GM12878 (cell line): ENCODE results near the gene MR1. TPM values are rescaled to one million over a fixed set of nuclear protein-coding genes. Genes with fewer than 3 reads are reported as not detected.

Source experiments
- ATAC-seq: fragments of 200-7000 bp; cut with Tn5 transposase; 3 replicates; pipeline ENCODE4 v1.9.1; 2020; ENCODE audit warnings: mild to moderate bottlenecking, moderate library complexity
- BruUV-seq: library from RNA; stranded (reverse); fragments of 400-500 nt; replicated peaks from 2 replicates; lab custom pipeline; 2021; lab: Mats Ljungman, UMichigan
- CTCF ChIA-PET: fragments of 300-600 bp; sonication (Branson Sonifier 250); formaldehyde crosslinking; extraction: SDS; loops from one replicate; lab custom pipeline; 2021; ENCODE audit warnings: inconsistent platforms; lab: Yijun Ruan, JAX
- POLR2A ChIA-PET: fragments of 350-600 bp; formaldehyde crosslinking; extraction: SDS; loops from one replicate; lab custom pipeline; 2021; ENCODE audit warnings: inconsistent platforms; lab: Charles Lee
- RAD21 ChIA-PET: fragments of 300-600 bp; sonication (Branson Sonifier 250); formaldehyde crosslinking; loops from one replicate; lab custom pipeline; 2023; ENCODE audit warnings: antibody characterized with exemption; ENCODE audit not compliant: unreplicated experiment; lab: Charles Lee
- SMC1A ChIA-PET: fragments of 300-600 bp; sonication (Branson Sonifier 250); formaldehyde crosslinking; loops from one replicate; lab custom pipeline; 2023; ENCODE audit not compliant: unreplicated experiment, uncharacterized antibody; lab: Charles Lee
- DNase-seq: peaks from one replicate; pipeline ENCODE4 v3.0.0-alpha.2; 2011; ENCODE audit warnings: low read depth, low spot score
- FAIRE-seq: peaks from 3 replicates; lab custom pipeline; 2011; peaks lifted over from hg19 to GRCh38; lab: Jason Lieb, UNC
- H2AFZ ChIP-seq: 2 replicates; pipeline ENCODE4 v1.6.0; 2011; ENCODE audit warnings: low read depth, low read length, control low read depth; ENCODE audit not compliant: control insufficient read depth
- H3K27ac ChIP-seq: 2 replicates; pipeline ENCODE4 v1.5.1; 2011; ENCODE audit warnings: control low read depth; ENCODE audit not compliant: control insufficient read depth, insufficient read depth
- H3K27me3 ChIP-seq, 2 experiments: replicated peaks in 1 of 2; 2 replicates each; pipeline versions ENCODE4 v1.6.0 to v1.6.1; 2011; ENCODE audit warnings: low read length in 1 of 2; ENCODE audit not compliant: control insufficient read depth in 2 of 2, insufficient read depth in 2 of 2
- H3K36me3 ChIP-seq, 2 experiments: 2 replicates each; pipeline ENCODE4 v1.5.1; 2011; ENCODE audit warnings: low read length in 1 of 2; ENCODE audit not compliant: control insufficient read depth in 2 of 2, insufficient read depth in 2 of 2
- H3K4me1 ChIP-seq: 2 replicates; pipeline ENCODE4 v1.6.1; 2011; ENCODE audit warnings: mild to moderate bottlenecking, low read length, moderate library complexity, mixed read lengths; ENCODE audit not compliant: control insufficient read depth, insufficient read depth
- H3K4me2 ChIP-seq: 2 replicates; pipeline ENCODE4 v1.6.0; 2011; ENCODE audit warnings: control low read depth; ENCODE audit not compliant: control insufficient read depth, insufficient read depth
- H3K4me3 ChIP-seq: fragments of 200-600 bp; sonication (generic); 2 replicates; pipeline ENCODE4 v1.5.1; 2016
- H3K79me2 ChIP-seq: 2 replicates; pipeline ENCODE4 v1.6.0; 2011; ENCODE audit warnings: low read length; ENCODE audit not compliant: control insufficient read depth, insufficient read depth
- H3K9ac ChIP-seq: 2 replicates; pipeline ENCODE4 v1.8.0; 2011; ENCODE audit warnings: low read length, control low read depth, mixed read lengths; ENCODE audit not compliant: control insufficient read depth, insufficient read depth
- H3K9me3 ChIP-seq: replicated peaks from 3 replicates; pipeline ENCODE4 v1.5.1; 2011; ENCODE audit warnings: mild to moderate bottlenecking, low read length; ENCODE audit not compliant: control insufficient read depth, insufficient read depth
- H4K20me1 ChIP-seq: 2 replicates; pipeline ENCODE4 v1.6.0; 2011; ENCODE audit not compliant: control insufficient read depth, insufficient read depth
- EED ChIP-seq: sonication (generic); IDR thresholded peaks from 2 replicates; pipeline ENCODE4 v1.6.1; 2016; ENCODE audit warnings: antibody characterized with exemption, low read depth
- FOS ChIP-seq: IDR thresholded peaks from 3 replicates; pipeline ENCODE4 v1.6.1; 2011; ENCODE audit warnings: borderline replicate concordance; ENCODE audit not compliant: insufficient read length; ENCODE audit errors: extremely low read depth
- JUNB ChIP-seq: IDR thresholded peaks from 2 replicates; pipeline ENCODE4 v1.6.1; 2016; ENCODE audit warnings: antibody characterized with exemption, mild to moderate bottlenecking
- KLF5 ChIP-seq: fragments of 450-650 bp; IDR thresholded peaks from 2 replicates; pipeline ENCODE4 v1.6.1; 2014; ENCODE audit warnings: mild to moderate bottlenecking; ENCODE audit not compliant: partially characterized antibody
- NRF1 ChIP-seq: conservative IDR thresholded peaks from 2 replicates; pipeline ENCODE4 v1.6.1; 2011; ENCODE audit warnings: mild to moderate bottlenecking, low read depth, low read length, improper control_type of control experiment
- PML ChIP-seq: IDR thresholded peaks from 2 replicates; pipeline ENCODE4 v1.6.1; 2012; ENCODE audit warnings: low read length, inconsistent platforms
- SMAD5 ChIP-seq: IDR thresholded peaks from 2 replicates; pipeline ENCODE4 v1.6.1; 2016; ENCODE audit warnings: antibody characterized with exemption, low read depth
- SPI1 ChIP-seq: IDR thresholded peaks from 2 replicates; pipeline ENCODE4 v1.6.1; 2011; ENCODE audit warnings: low read depth, mild to moderate bottlenecking, low read length, moderate library complexity, borderline replicate concordance; ENCODE audit not compliant: insufficient read depth
- SRF ChIP-seq, 2 experiments: IDR thresholded peaks; 2 replicates each; pipeline ENCODE4 v1.6.1; 2011; ENCODE audit warnings: low read depth in 2 of 2, low read length in 2 of 2, mild to moderate bottlenecking in 1 of 2, moderate library complexity in 1 of 2
- YY1 ChIP-seq: IDR thresholded peaks from 2 replicates; pipeline ENCODE4 v1.6.1; 2011; ENCODE audit warnings: low read depth, mild to moderate bottlenecking, low read length
- ZNF24 ChIP-seq: fragments of 450-650 bp; IDR thresholded peaks from 2 replicates; pipeline ENCODE4 v1.6.1; 2017; ENCODE audit warnings: antibody characterized with exemption, mild to moderate bottlenecking
- whole genome bisulfite sequencing: methylation state at CpG from one replicate; pipeline ENCODE4 v1.1.6; 2016; ENCODE audit warnings: low lambda C conversion rate; ENCODE audit not compliant: insufficient replicate concordance, insufficient coverage; ENCODE audit errors: missing lambda C conversion rate; 5-methylcytosine and 5-hydroxymethylcytosine counted together
- in situ Hi-C: fragments of 300-500 bp; cut with MboI; formaldehyde crosslinking; loops from 9 replicates; pipeline ENCODE4 v1.14.3; 2018; ENCODE audit warnings: mixed read lengths
- intact Hi-C: fragments of 100-400 bp; cut with micrococcal nuclease; formaldehyde crosslinking; loops from one replicate; pipeline ENCODE4 v1.14.2; 2022; ENCODE audit not compliant: unreplicated experiment
- polyA plus RNA-seq, 11 experiments: library from polyadenylated mRNA; depleted of rRNA in 4 of 11; unstranded in 6 of 11; stranded (reverse) in 5 of 11; fragments of >200 nt; fragmentation: Nextera tagmentation in 4 of 11; fragmentation: Illumina TruSeq in 1 of 11; extraction: Ambion mirVana in 4 of 11; extraction: Trizol in 1 of 11; gene quantifications; 1 replicate in 1 of 11; 2 replicates in 10 of 11; pipeline versions ENCODE4 v1.2.1 to v1.2.3, GENCODE V29; 2011 to 2016; ENCODE audit warnings: inconsistent platforms in 2 of 11, missing spikeins in 2 of 11, low read depth in 1 of 11
- total RNA-seq, 4 experiments: library from RNA; depleted of rRNA in 3 of 4; stranded (reverse); fragments of >200 nt in 3 of 4; fragmentation: Illumina TruSeq in 1 of 4; extraction: Trizol in 1 of 4; gene quantifications; 2 replicates each; pipeline versions ENCODE4 v1.2.1 to v1.2.3, GENCODE V29; 2013 to 2021
- TF ChIP-seq, protein P1 (sequence below): fragments of 450-650 bp; IDR thresholded peaks from 2 replicates; pipeline ENCODE4 v1.6.1; 2018; ENCODE audit warnings: mild to moderate bottlenecking, low read depth, moderate library complexity; ENCODE audit not compliant: partially characterized antibody
- TF ChIP-seq, protein P2 (sequence below): fragments of 450-650 bp; IDR thresholded peaks from 2 replicates; pipeline ENCODE4 v1.6.1; 2018; ENCODE audit warnings: borderline replicate concordance, mild to moderate bottlenecking; ENCODE audit not compliant: partially characterized antibody
- TF ChIP-seq, protein P3 (sequence below): fragments of 450-650 bp; IDR thresholded peaks from 2 replicates; pipeline ENCODE4 v1.6.1; 2017; ENCODE audit warnings: low read depth, mild to moderate bottlenecking, moderate library complexity

The MR1 gene
- total and polyA plus RNA-seq, 10 of the 15 experiments (the other 5 are each of a cell fraction or from before 2014, with no cell fraction given): 24.7 to 65.9 (median 30.9) TPM

DNA sequence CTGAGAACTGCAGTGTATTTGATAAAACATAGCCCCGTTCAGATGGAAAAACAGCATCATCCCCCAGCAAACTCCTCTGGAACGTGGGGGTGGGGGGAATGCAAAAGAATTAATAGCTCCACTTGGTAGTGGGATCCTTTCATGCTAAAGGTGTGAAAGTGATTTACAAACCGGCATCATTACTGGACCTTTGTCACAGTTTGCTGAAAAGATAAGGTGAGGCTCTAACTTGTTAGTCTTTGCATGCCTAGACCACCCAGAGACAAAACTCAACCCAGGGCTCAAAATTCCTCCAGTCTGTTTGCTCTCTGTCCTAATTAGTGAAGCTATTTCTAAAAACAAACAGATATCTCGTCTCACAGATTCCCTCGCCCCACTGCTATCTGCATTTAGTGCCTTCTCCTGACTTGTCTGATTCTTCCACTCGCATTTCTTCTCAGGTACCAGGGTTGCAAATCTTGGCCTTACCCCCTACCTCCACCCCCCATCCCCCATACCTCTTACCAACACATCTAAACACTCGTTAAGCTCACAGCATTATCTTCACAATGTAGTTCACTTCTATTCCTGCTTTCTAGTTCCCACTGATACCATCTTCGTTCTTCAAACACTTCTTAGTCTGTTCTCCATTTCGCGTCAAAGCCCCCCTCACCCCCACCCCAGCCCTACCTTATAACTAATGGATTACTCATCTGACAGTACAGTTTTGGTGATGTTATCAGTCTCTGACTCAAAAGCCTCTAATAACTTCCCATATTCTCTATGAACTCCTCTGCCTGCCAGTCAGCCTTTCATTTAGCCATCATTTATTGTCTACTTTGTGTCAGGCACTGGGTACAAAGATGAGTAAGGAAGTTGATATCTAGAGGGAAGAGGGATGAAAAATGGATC lies 66.5 kb downstream of the MR1 start:
- DNase-seq (no peak), FAIRE-seq (no peak), ATAC-seq (peak; percentile 30)
- Histone ChIP-seq H3K4me1 (peaks cover 86% of the 10 kb centered on the region), H3K27me3 (no peaks in the 10 kb centered on the region), H3K9me3 (no peaks in the 10 kb centered on the region), H3K27ac (peak overlapping the region; percentile 89), H4K20me1 (no peaks in the 10 kb centered on the region), H3K79me2 (peaks cover 5% of the 10 kb centered on the region), H3K4me2 (peak overlapping the region; percentile 95), H3K4me3 (peak overlapping the region; percentile 18), H2AFZ (peak overlapping the region; percentile 3; the same call in 1 of the 2 replicates), H3K9ac (peak overlapping the region; percentile 69), H3K36me3 (no peaks in the 10 kb centered on the region; a peak in 1 of 4 replicates)
- 35% methylated on average over 10 of the region's 10 CpGs for WGBS
- TSS peak; percentile 50 for BruUV-seq
- CTCF ChIA-PET: interaction anchor here (1.0 to 38.4 kb wide), 5 partner anchors 9 to 62 kb away, joined by 3 to 1067 read pairs (median 8); no protein-coding TSS in a partner anchor
- in situ Hi-C loops (no loop called here), intact Hi-C loops (loop anchor here (1.0 kb wide), 1 partner anchor 34 kb away; no protein-coding TSS in a partner anchor)
- RAD21 ChIA-PET: interaction anchor here (0.7 to 26.9 kb wide), 7 partner anchors 9 to 60 kb away, joined by 3 to 966 read pairs (median 5); no protein-coding TSS in a partner anchor
- SMC1A ChIA-PET: interaction anchor here (0.6 to 39.2 kb wide), 6 partner anchors 8 to 462 kb away, joined by 3 to 1399 read pairs (median 14); no protein-coding TSS in a partner anchor
- POLR2A ChIA-PET: interaction anchor here (0.5 to 16.3 kb wide), 7 partner anchors 11 to 329 kb away, joined by 3 to 256 read pairs (median 13); partner anchors contain the start of gene IER5
- TF ChIP-seq FOS (no peak), SMAD5 (no peak), ZNF24 (no peak), NRF1 (no peak), YY1 (no peak), EED (peak; percentile 63), PML (peak; percentile 30; the same call in 1 of the 2 replicates), JUNB (peak; percentile 78), SPI1 (no peak), KLF5 (no peak), SRF (IDR thresholded peaks at IDR 0.05; ENCODE audit: low read depth in 2 of 2, low read length in 2 of 2) (no peak)
- TF ChIP-seq, protein P1, sequence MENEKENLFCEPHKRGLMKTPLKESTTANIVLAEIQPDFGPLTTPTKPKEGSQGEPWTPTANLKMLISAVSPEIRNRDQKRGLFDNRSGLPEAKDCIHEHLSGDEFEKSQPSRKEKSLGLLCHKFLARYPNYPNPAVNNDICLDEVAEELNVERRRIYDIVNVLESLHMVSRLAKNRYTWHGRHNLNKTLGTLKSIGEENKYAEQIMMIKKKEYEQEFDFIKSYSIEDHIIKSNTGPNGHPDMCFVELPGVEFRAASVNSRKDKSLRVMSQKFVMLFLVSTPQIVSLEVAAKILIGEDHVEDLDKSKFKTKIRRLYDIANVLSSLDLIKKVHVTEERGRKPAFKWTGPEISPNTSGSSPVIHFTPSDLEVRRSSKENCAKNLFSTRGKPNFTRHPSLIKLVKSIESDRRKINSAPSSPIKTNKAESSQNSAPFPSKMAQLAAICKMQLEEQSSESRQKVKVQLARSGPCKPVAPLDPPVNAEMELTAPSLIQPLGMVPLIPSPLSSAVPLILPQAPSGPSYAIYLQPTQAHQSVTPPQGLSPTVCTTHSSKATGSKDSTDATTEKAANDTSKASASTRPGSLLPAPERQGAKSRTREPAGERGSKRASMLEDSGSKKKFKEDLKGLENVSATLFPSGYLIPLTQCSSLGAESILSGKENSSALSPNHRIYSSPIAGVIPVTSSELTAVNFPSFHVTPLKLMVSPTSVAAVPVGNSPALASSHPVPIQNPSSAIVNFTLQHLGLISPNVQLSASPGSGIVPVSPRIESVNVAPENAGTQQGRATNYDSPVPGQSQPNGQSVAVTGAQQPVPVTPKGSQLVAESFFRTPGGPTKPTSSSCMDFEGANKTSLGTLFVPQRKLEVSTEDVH: no peak
- TF ChIP-seq, protein P2, sequence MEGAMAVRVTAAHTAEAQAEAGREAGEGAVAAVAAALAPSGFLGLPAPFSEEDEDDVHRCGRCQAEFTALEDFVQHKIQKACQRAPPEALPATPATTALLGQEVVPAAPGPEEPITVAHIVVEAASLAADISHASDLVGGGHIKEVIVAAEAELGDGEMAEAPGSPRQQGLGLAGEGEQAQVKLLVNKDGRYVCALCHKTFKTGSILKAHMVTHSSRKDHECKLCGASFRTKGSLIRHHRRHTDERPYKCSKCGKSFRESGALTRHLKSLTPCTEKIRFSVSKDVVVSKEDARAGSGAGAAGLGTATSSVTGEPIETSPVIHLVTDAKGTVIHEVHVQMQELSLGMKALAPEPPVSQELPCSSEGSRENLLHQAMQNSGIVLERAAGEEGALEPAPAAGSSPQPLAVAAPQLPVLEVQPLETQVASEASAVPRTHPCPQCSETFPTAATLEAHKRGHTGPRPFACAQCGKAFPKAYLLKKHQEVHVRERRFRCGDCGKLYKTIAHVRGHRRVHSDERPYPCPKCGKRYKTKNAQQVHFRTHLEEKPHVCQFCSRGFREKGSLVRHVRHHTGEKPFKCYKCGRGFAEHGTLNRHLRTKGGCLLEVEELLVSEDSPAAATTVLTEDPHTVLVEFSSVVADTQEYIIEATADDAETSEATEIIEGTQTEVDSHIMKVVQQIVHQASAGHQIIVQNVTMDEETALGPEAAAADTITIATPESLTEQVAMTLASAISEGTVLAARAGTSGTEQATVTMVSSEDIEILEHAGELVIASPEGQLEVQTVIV: no peak
- TF ChIP-seq, protein P3, sequence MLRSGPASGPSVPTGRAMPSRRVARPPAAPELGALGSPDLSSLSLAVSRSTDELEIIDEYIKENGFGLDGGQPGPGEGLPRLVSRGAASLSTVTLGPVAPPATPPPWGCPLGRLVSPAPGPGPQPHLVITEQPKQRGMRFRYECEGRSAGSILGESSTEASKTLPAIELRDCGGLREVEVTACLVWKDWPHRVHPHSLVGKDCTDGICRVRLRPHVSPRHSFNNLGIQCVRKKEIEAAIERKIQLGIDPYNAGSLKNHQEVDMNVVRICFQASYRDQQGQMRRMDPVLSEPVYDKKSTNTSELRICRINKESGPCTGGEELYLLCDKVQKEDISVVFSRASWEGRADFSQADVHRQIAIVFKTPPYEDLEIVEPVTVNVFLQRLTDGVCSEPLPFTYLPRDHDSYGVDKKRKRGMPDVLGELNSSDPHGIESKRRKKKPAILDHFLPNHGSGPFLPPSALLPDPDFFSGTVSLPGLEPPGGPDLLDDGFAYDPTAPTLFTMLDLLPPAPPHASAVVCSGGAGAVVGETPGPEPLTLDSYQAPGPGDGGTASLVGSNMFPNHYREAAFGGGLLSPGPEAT: no peak
